Prostate gland (tissue), 2 donors: ENCODE data around the gene NETO2.

Source experiments
- POLR2A ChIP-seq: fragments of 450-650 bp; IDR thresholded peaks from one replicate; pipeline ENCODE4 v1.6.1; 2016; ENCODE audit warnings: antibody characterized with exemption, mild to moderate bottlenecking
- POLR2AphosphoS5 ChIP-seq: sonication (generic); formaldehyde crosslinking; IDR thresholded peaks from one replicate; pipeline ENCODE4 v1.6.1; 2017; ENCODE audit warnings: antibody characterized with exemption
- TF ChIP-seq, protein P1 (sequence below), 4 experiments: fragments of 200-600 bp in 2 of 4; fragments of 450-650 bp in 2 of 4; sonication (generic) in 2 of 4; IDR thresholded peaks; 1 replicate in 3 of 4; 2 replicates in 1 of 4; pipeline ENCODE4 v1.5.1; 2016 to 2019; ENCODE audit warnings: antibody characterized with exemption in 4 of 4, mild to moderate bottlenecking in 2 of 4, moderate library complexity in 2 of 4

DNA sequence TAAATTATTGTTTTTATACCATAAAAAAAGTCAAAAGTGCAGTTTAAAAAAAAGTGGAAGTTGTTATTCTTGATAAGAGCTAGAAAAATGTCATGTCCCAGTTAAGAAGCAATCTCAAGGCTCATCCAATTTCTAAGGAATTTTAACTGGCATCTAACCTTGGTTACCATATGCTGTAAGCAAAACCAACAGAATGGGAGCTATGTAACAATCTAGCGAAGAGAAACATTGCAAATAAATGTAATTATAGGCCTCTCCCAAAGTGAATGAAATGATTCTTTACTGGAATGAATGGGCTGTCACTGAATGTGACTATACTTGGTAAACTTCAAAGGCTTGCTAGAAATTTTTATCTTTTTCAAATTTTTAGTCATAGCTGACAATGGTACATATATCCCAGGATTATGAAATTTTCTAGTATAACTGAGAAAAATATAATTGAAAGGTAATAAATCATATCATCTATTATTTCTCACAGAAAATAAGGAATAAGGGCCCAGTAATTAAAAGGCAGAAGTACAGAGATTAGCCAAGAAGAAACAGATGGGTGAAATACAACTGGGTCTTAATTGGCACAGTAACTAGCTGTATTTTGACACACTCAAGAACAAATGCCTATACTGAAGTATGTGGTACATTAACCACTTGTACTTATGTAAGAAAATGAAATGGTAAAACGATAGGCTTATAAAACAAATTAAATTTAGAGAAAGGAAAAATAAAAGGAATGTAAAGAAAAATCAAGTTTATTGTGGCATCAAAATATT is 61.5 kb downstream of the NETO2 start:
- TF ChIP-seq, protein P1, sequence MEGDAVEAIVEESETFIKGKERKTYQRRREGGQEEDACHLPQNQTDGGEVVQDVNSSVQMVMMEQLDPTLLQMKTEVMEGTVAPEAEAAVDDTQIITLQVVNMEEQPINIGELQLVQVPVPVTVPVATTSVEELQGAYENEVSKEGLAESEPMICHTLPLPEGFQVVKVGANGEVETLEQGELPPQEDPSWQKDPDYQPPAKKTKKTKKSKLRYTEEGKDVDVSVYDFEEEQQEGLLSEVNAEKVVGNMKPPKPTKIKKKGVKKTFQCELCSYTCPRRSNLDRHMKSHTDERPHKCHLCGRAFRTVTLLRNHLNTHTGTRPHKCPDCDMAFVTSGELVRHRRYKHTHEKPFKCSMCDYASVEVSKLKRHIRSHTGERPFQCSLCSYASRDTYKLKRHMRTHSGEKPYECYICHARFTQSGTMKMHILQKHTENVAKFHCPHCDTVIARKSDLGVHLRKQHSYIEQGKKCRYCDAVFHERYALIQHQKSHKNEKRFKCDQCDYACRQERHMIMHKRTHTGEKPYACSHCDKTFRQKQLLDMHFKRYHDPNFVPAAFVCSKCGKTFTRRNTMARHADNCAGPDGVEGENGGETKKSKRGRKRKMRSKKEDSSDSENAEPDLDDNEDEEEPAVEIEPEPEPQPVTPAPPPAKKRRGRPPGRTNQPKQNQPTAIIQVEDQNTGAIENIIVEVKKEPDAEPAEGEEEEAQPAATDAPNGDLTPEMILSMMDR (IDR thresholded peaks at IDR 0.05): no peak
- TF ChIP-seq POLR2AphosphoS5: no peak
- TF ChIP-seq POLR2A: no peak
